Measurements from ENCODE around the gene TTC12. TPM values are rescaled to one million over a fixed set of nuclear protein-coding genes. Genes with fewer than 3 reads are reported as not detected.

The TTC12 gene
- total RNA-seq, 2 experiments from 2014 or later: 3.6 to 3.9 TPM

- no peak overlapping the region for H2AFZ ChIP-seq (ENCODE audit: low read length)
- CTCF ChIA-PET (ENCODE audit: unreplicated experiment): no interaction called here
- H3K36me3 ChIP-seq (ENCODE audit: insufficient read depth, low read length): no peaks in the 10 kb centered on the region
- intact Hi-C loops (cut with micrococcal nuclease; ENCODE audit: unreplicated experiment): loop anchor here (5.0 to 10.0 kb wide), 2 partner anchors 701 to 1004 kb away; no protein-coding TSS in a partner anchor
- no peaks in the 10 kb centered on the region for H3K9me2 ChIP-seq (ENCODE audit: insufficient read depth, low read length)
- no peaks in the 10 kb centered on the region for H3K9me3 ChIP-seq (ENCODE audit: low read length)
- no peaks in the 10 kb centered on the region for H4K20me1 ChIP-seq (ENCODE audit: insufficient read depth, low read length)
- TF ChIP-seq, protein P1, sequence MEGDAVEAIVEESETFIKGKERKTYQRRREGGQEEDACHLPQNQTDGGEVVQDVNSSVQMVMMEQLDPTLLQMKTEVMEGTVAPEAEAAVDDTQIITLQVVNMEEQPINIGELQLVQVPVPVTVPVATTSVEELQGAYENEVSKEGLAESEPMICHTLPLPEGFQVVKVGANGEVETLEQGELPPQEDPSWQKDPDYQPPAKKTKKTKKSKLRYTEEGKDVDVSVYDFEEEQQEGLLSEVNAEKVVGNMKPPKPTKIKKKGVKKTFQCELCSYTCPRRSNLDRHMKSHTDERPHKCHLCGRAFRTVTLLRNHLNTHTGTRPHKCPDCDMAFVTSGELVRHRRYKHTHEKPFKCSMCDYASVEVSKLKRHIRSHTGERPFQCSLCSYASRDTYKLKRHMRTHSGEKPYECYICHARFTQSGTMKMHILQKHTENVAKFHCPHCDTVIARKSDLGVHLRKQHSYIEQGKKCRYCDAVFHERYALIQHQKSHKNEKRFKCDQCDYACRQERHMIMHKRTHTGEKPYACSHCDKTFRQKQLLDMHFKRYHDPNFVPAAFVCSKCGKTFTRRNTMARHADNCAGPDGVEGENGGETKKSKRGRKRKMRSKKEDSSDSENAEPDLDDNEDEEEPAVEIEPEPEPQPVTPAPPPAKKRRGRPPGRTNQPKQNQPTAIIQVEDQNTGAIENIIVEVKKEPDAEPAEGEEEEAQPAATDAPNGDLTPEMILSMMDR (conservative IDR thresholded peaks at IDR 0.05; ENCODE audit: low read length): no peak
- TF ChIP-seq EZH2phosphoT487 (IDR thresholded peaks at IDR 0.05; ENCODE audit: borderline replicate concordance, low read depth, low read length): no peak
- H3K4me2 ChIP-seq (ENCODE audit: low read length): no peak overlapping the region
- no peak overlapping the region for H3K27ac ChIP-seq (ENCODE audit: low read depth, low read length, poor library complexity, severe bottlenecking)
- H3K79me2 ChIP-seq (ENCODE audit: insufficient read depth, low read depth, low read length): no peaks in the 10 kb centered on the region
- no peaks in the 10 kb centered on the region for H3K4me1 ChIP-seq (ENCODE audit: insufficient read depth, low read length, poor library complexity, severe bottlenecking)
- DNase-seq (ENCODE audit: low spot score): no peak
- no peak overlapping the region for H3K4me3 ChIP-seq (ENCODE audit: low read depth, low read length, poor library complexity, severe bottlenecking)
- POLR2A ChIA-PET: no interaction called here
- no TSS peak for BruUV-seq (replicated peaks)
Measured at GRCh38 chr11:113288286-113288863, 26.0 kb upstream of the TTC12 start.

DNA sequence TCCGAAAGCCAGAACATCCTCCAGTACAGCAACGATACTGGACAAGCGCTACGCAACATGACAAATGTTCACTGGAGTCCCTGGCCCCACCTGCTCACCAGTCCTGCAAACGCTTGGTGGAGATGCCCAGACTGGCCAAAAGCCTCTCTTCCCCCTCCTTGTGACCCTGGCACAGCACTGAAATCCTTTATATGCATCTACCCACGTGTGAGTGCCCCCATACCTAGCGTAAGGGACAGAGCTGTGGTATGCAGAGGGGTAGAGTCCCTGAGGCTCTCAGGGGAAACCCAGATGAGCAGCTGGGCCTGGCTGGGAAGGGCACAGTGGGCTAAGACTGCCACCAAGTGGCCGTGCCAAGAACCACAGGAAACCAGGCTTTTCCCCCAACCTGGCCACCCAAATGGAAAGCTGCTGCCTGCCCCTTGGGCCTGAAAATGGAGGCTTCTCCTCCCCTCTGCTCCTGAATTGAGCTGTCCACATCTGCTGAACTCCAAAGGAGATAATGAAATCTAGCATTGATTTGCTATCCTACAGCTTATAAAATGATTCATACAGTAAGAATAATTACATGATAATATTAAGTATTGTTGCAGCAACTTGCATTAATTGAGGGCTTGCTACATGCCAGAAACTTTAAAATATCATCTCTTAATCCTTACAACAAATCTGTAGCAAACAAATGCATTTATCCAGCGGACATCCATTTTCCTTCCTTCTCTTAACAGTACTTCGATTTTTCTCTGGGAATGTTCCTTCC lies 24.8 kb upstream of the TTC12 start:
- TF ChIP-seq, protein P1 (conservative IDR thresholded peaks at IDR 0.05; ENCODE audit: low read length): peak; percentile 84
- no peak for TF ChIP-seq EZH2phosphoT487 (IDR thresholded peaks at IDR 0.05; ENCODE audit: borderline replicate concordance, low read depth, low read length)
- intact Hi-C loops (cut with micrococcal nuclease; ENCODE audit: unreplicated experiment): loop anchor here (1.0 to 10.0 kb wide), 3 partner anchors 702 to 1070 kb away; no protein-coding TSS in a partner anchor
- no peak overlapping the region for H3K4me3 ChIP-seq (ENCODE audit: low read depth, low read length, poor library complexity, severe bottlenecking)
- H3K27ac ChIP-seq (ENCODE audit: low read depth, low read length, poor library complexity, severe bottlenecking): no peak overlapping the region
- DNase-seq (ENCODE audit: low spot score): peak; percentile 47
- no peaks in the 10 kb centered on the region for H3K4me1 ChIP-seq (ENCODE audit: insufficient read depth, low read length, poor library complexity, severe bottlenecking)
- no peaks in the 10 kb centered on the region for H3K79me2 ChIP-seq (ENCODE audit: insufficient read depth, low read depth, low read length)
- H4K20me1 ChIP-seq (ENCODE audit: insufficient read depth, low read length): no peaks in the 10 kb centered on the region
- no peaks in the 10 kb centered on the region for H3K36me3 ChIP-seq (ENCODE audit: insufficient read depth, low read length)
- BruUV-seq (replicated peaks): no TSS peak
- H3K4me2 ChIP-seq (ENCODE audit: low read length): no peak overlapping the region
- ChIA-PET CTCF (ENCODE audit: unreplicated experiment) (interaction anchor here (0.5 kb wide), 1 partner anchor 1024 kb away, joined by 3 read pairs; no protein-coding TSS in a partner anchor), POLR2A (interaction anchor here (0.6 kb wide), 1 partner anchor 896 kb away, joined by 3 read pairs; no protein-coding TSS in a partner anchor)
- no peak overlapping the region for H2AFZ ChIP-seq (ENCODE audit: low read length)
- no peaks in the 10 kb centered on the region for H3K9me2 ChIP-seq (ENCODE audit: insufficient read depth, low read length)
- no peaks in the 10 kb centered on the region for H3K9me3 ChIP-seq (ENCODE audit: low read length)

DNA sequence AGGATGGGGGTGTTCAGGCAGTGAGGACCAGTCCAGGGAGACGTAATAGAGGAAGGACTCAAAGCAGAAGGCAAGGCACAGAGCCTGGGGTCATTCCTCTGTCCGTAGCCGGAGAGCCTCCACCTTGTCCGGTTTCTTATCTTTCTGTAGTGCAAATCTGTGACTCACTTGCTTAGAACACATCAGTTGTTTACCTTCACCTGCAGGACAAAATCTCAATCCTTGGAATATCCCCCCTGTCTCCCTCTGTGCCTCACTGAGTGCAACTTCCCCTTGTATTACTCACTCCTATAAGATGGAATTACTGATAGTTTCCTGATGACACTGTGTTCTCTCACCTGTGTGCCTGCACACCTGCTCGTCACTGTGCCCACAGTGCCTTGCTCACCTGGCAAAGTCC lies 20.4 kb upstream of the TTC12 start:
- CTCF ChIA-PET (ENCODE audit: unreplicated experiment): no interaction called here
- intact Hi-C loops (cut with micrococcal nuclease; ENCODE audit: unreplicated experiment): no loop called here

More for the DNA sequence above, 20.4 kb upstream of the TTC12 start:
- no peaks in the 10 kb centered on the region for H3K4me1 ChIP-seq (ENCODE audit: insufficient read depth, low read length, poor library complexity, severe bottlenecking)
- no peaks in the 10 kb centered on the region for H3K9me2 ChIP-seq (ENCODE audit: insufficient read depth, low read length)
- no peaks in the 10 kb centered on the region for H4K20me1 ChIP-seq (ENCODE audit: insufficient read depth, low read length)
- no peak overlapping the region for H2AFZ ChIP-seq (ENCODE audit: low read length)
- no TSS peak for BruUV-seq (replicated peaks)
- no peak overlapping the region for H3K27ac ChIP-seq (ENCODE audit: low read depth, low read length, poor library complexity, severe bottlenecking)
- POLR2A ChIA-PET: no interaction called here
- H3K9me3 ChIP-seq (ENCODE audit: low read length): no peaks in the 10 kb centered on the region
- DNase-seq (ENCODE audit: low spot score): no peak
- H3K4me2 ChIP-seq (ENCODE audit: low read length): no peak overlapping the region
- H3K4me3 ChIP-seq (ENCODE audit: low read depth, low read length, poor library complexity, severe bottlenecking): no peak overlapping the region
- no peaks in the 10 kb centered on the region for H3K36me3 ChIP-seq (ENCODE audit: insufficient read depth, low read length)
- TF ChIP-seq, protein P1 (conservative IDR thresholded peaks at IDR 0.05; ENCODE audit: low read length): no peak
- TF ChIP-seq EZH2phosphoT487 (IDR thresholded peaks at IDR 0.05; ENCODE audit: borderline replicate concordance, low read depth, low read length): no peak
- no peaks in the 10 kb centered on the region for H3K79me2 ChIP-seq (ENCODE audit: insufficient read depth, low read depth, low read length)

All from OCI-LY7 (cell line).